LNCaP clone FGC (cell line): ENCODE data around the gene SLC13A3.

Experiments used
- DNase-seq: peaks from one replicate; pipeline ENCODE4 v3.0.0-alpha.2; 2011; ENCODE audit warnings: low read depth
- H3K4me3 ChIP-seq: 2 replicates; pipeline ENCODE4 v1.5.1; 2011; ENCODE audit warnings: mild to moderate bottlenecking, low read depth, low read length, control low read depth
- CTCF ChIP-seq: IDR thresholded peaks from 2 replicates; pipeline ENCODE4 v1.5.1; 2012; ENCODE audit warnings: mild to moderate bottlenecking; ENCODE audit not compliant: control insufficient read depth, insufficient read depth; ENCODE audit errors: extremely low read depth

The SLC13A3 gene

GRCh38 chr20:46694484-46694883, 43.2 kb upstream of the SLC13A3 start:
- DNase-seq: no peak
- TF ChIP-seq CTCF: no peak
- H3K4me3 ChIP-seq: no peak overlapping the region

- TF ChIP-seq CTCF: no peak
- H3K4me3 ChIP-seq: no peak overlapping the region
- no peak for DNase-seq
Observed at GRCh38 chr20:46691196-46691595, 39.9 kb upstream of the SLC13A3 start.

GRCh38 chr20:46690219-46691106, 39.2 kb upstream of the SLC13A3 start:
- TF ChIP-seq CTCF: no peak
- no peak for DNase-seq
- peak overlapping the region; percentile 70 for H3K4me3 ChIP-seq

GRCh38 chr20:46689754-46690085, 38.5 kb upstream of the SLC13A3 start:
- H3K4me3 ChIP-seq: peak overlapping the region; percentile 70
- no peak for TF ChIP-seq CTCF
- DNase-seq: no peak

GRCh38 chr20:46689082-46689753, 38.0 kb upstream of the SLC13A3 start, which contains the start of gene TP53RK:
Gene TP53RK (minus strand): TSS chr20:46689444. CDS start chr20:46689414, 30 bp downstream.
- H3K4me3 ChIP-seq: peak within 1 kb of the TSS; percentile 70
- peak; percentile 100 for DNase-seq
- TF ChIP-seq CTCF: no peak

GRCh38 chr20:46688151-46689081, 37.2 kb upstream of the SLC13A3 start:
- H3K4me3 ChIP-seq: peak overlapping the region; percentile 70
- TF ChIP-seq CTCF: no peak
- DNase-seq: no peak
